ENCODE measurements around the gene CEP85.

Gene CEP85

DNA sequence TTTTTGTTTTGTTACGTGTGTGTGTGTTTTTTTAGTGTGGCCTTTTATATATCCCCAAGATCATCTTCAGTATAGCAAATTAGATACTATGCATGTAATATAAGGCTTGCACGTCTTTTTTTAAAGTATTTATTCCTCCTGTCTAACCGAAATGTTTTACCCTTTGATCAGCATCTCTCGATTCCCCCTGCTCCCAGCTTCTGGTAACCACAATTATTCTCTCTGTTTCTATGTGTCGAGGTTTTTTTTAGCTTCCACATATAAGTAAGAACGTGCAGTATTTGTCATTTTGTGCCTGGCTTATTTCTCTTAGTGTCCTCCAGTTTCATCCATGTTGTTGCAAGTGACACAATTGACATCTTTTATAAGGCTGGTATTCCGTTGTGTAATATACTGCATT is 18.7 kb downstream of the CEP85 start:
- TF ChIP-seq, protein P1, sequence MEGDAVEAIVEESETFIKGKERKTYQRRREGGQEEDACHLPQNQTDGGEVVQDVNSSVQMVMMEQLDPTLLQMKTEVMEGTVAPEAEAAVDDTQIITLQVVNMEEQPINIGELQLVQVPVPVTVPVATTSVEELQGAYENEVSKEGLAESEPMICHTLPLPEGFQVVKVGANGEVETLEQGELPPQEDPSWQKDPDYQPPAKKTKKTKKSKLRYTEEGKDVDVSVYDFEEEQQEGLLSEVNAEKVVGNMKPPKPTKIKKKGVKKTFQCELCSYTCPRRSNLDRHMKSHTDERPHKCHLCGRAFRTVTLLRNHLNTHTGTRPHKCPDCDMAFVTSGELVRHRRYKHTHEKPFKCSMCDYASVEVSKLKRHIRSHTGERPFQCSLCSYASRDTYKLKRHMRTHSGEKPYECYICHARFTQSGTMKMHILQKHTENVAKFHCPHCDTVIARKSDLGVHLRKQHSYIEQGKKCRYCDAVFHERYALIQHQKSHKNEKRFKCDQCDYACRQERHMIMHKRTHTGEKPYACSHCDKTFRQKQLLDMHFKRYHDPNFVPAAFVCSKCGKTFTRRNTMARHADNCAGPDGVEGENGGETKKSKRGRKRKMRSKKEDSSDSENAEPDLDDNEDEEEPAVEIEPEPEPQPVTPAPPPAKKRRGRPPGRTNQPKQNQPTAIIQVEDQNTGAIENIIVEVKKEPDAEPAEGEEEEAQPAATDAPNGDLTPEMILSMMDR (IDR thresholded peaks at IDR 0.05): no peak
- DNase-seq (ENCODE audit: low spot score): no peak
- Histone ChIP-seq H3K4me3 (no peak overlapping the region), H3K27ac (no peak overlapping the region)

DNA sequence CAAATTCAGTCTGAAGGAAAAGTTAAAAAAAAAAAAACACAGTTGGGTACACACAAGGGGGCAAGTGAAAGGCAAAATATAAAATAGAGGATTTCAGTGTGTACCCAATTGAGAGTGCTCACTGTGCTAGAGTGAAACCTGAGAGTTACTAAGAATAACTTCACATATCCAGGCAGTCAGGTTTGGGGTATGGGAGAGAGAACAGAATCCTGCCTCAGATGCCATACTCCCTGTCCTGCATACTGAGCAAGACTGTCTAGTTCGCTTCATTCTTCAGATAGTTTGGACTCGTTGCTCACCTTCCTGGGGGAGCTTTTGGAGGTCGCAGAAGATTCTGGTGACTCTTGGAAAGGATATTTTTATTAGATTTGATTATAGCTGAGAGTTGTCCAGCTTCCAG is 20.4 kb downstream of the CEP85 start:
- Histone ChIP-seq H3K4me3 (no peak overlapping the region), H3K27ac (no peak overlapping the region)
- DNase-seq (ENCODE audit: low spot score): no peak
- TF ChIP-seq, protein P1 (IDR thresholded peaks at IDR 0.05): no peak

DNA sequence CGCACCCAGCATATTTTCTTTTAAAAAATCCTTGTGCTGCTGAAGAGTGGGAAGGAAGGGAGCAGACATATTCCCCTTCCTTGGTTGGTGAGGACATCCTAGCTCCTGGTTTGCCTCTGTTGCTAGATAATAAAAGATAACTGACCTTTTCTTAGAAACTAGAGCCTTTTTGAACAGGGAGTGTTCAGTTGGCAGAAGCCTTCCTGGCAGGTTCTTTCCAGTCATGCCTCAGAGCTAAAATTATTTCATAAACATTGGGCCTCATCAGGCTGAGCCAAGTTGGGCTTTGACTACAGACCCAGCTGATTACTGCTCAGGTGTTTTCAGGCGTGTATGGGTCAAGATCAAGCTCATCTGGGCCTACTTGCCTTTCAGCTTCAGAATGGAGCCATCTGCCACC is 23.2 kb downstream of the CEP85 start:
- no peak for DNase-seq (ENCODE audit: low spot score)
- no peak overlapping the region for H3K27ac ChIP-seq

DNA sequence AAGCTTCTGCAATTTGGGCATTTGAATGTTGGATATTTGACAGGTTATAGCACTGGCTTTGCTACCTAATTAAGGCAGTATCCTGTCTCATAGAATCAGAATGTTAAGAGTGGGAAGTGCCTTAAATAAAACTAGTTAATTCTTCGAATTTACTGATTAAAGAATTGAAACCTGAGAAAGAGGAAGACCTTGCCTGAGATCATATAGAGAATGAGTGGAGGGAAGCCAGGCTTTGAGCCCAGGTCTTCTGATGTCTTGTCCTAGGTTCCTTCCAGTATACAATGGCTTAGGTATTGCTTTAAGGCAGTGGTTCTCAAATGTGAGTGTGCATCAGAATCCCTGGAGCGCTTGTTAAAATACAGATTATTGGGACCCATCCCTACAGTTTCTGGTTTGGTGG is 25.0 kb downstream of the CEP85 start:
- no peak overlapping the region for H3K27ac ChIP-seq
- TF ChIP-seq, protein P1 (IDR thresholded peaks at IDR 0.05): no peak
- no peak for DNase-seq (ENCODE audit: low spot score)
- no peak overlapping the region for H3K4me3 ChIP-seq

More for the DNA sequence above, 23.2 kb downstream of the CEP85 start:
- H3K4me3 ChIP-seq: no peak overlapping the region
- TF ChIP-seq, protein P1 (IDR thresholded peaks at IDR 0.05): no peak

DNA sequence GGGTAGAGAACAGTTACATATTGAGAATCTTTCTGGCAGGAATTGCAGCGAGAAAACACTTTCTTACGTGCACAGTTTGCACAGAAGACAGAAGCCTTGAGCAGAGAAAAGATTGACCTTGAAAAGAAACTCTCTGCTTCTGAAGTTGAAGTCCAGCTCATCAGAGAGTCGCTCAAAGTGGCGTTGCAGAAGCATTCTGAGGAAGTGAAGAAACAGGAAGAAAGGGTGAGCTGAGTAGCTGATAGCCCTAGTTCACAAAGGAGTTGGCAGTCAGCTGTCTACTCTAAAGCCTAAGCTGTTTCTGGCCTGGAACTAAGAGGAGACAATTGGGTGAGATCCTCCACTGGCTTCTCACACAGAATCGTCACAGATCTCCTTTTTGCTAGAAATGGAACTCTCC is 25.6 kb downstream of the CEP85 start:
- TF ChIP-seq, protein P1 (IDR thresholded peaks at IDR 0.05): no peak

DNA sequence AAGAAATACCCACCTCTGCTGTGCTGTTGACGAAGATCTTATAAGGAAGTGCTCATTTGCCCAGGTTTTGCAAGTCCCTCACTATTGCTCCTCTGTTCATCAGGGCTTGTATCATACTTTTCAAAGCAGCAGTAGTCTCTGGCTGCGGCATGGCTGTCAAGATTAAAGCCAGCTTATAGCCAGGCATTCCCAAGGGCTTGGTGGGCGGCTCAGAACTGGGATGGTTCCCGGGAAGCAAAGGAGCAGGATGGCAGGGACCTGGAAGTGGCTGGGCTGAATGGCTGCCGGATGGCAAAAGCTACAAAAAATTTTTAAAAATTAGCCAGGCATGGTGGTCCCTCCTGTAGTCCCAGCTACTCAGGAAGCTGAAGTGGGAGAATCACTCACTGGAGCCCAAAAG is 29.2 kb downstream of the CEP85 start:
- TF ChIP-seq, protein P1 (IDR thresholded peaks at IDR 0.05): no peak
- Histone ChIP-seq H3K4me3 (no peak overlapping the region), H3K27ac (no peak overlapping the region)
- no peak for DNase-seq (ENCODE audit: low spot score)

More for the DNA sequence above, 25.6 kb downstream of the CEP85 start:
- Histone ChIP-seq H3K4me3 (no peak overlapping the region), H3K27ac (no peak overlapping the region)
- DNase-seq (ENCODE audit: low spot score): no peak

DNA sequence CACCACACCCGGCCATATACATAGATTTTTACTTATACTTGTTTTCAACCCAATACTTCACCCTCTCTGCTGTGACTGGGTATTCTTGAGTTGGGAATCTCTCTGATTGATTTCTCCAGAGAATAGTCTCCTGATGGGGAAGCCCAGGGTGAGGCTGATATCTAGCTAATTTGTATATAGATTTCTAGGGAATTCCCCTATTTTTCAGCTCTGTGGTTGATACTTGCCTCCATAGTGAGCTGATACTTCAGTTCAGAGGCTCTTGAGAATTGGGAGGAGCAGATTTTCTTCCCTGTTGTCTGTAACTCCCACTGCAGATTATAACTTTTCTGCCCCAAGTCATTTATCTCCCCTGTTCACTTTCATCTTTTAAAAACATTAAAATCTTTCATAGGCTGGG is 31.4 kb downstream of the CEP85 start:
- DNase-seq (ENCODE audit: low spot score): no peak
- no peak overlapping the region for H3K27ac ChIP-seq
- no peak overlapping the region for H3K4me3 ChIP-seq
- TF ChIP-seq, protein P1 (IDR thresholded peaks at IDR 0.05): no peak

Data from coronary artery (tissue), 2 donors.